Measurements from ENCODE around the gene OR8S1. TPM values are rescaled to one million over a fixed set of nuclear protein-coding genes. Genes with fewer than 3 reads are reported as not detected.
"Not testable (repeated sequence)": the region's sequence is repeated elsewhere in the genome, so short reads cannot be mapped to it uniquely, and the experiment has no call there.

Gene OR8S1
- polyA plus RNA-seq, 1 donor (not counting 4 experiments of a cell fraction or from before 2014, with no cell fraction given) = not detected

DNA sequence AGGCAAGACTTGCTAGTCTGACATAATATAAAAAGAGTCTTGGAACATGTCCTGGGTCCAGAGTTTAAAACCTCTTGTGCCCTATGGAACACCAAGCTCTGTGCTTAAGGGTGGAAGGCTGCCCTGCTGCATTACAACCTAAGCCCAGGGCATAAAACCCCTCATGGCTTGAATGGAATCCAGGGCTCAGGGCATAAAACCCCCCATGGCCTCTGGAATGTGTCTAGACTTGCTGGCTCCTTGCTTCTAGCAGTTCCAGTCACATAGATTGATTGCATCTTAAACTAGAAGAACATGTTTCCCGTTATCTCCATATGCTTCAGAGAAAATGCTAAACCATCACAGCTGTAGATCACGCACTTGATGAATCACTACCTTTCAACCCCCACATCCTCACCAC is 18.6 kb upstream of the OR8S1 start:
- H3K4me2 ChIP-seq (ENCODE audit: control insufficient read depth, extremely low read depth, insufficient read depth, low read depth, low read length); H3K4me3 ChIP-seq (ENCODE audit: control insufficient read depth in 2 of 3, extremely low read depth in 1 of 3, insufficient read depth in 2 of 3, low read depth in 1 of 3, low read length in 3 of 3); H3K9me1 ChIP-seq (ENCODE audit: control insufficient read depth, extremely low read depth, insufficient read depth, low read length); H3K9ac ChIP-seq (ENCODE audit: control insufficient read depth, extremely low read depth, insufficient read depth, low read length); FAIRE-seq; H3K27me3 ChIP-seq (ENCODE audit: control insufficient read depth, extremely low read depth, insufficient read depth, low read length); dilution Hi-C loops (cut with MboI; ENCODE audit: extremely low pct_ligation_motif_present, low sequenced_read_pairs); H3K36me3 ChIP-seq (ENCODE audit: control insufficient read depth in 2 of 2, extremely low read depth in 1 of 2, insufficient read depth in 2 of 2, low read length in 2 of 2); DNase-seq (ENCODE audit: low read depth, low spot score); H4K20me1 ChIP-seq (ENCODE audit: control insufficient read depth, extremely low read depth, insufficient read depth, low read length); H3K4me1 ChIP-seq (ENCODE audit: control insufficient read depth, extremely low read depth, insufficient read depth, low read length); H3K27ac ChIP-seq (ENCODE audit: control insufficient read depth, insufficient read depth, low read length); H3K79me2 ChIP-seq (ENCODE audit: control insufficient read depth, insufficient read depth, low read length); H3K9me3 ChIP-seq (ENCODE audit: control insufficient read depth, low read depth, low read length); H2AFZ ChIP-seq (ENCODE audit: control insufficient read depth, low read length): not testable (repeated sequence)

- Histone ChIP-seq H3K27me3 (ENCODE audit: control insufficient read depth, extremely low read depth, insufficient read depth, low read length) (peaks cover 8% of the 10 kb centered on the region), H2AFZ (ENCODE audit: control insufficient read depth, low read length) (no peak overlapping the region), H3K27ac (ENCODE audit: control insufficient read depth, insufficient read depth, low read length) (no peak overlapping the region), H3K4me1 (ENCODE audit: control insufficient read depth, extremely low read depth, insufficient read depth, low read length) (no peaks in the 10 kb centered on the region), H3K4me3 (ENCODE audit: control insufficient read depth in 2 of 3, extremely low read depth in 1 of 3, insufficient read depth in 2 of 3, low read depth in 1 of 3, low read length in 3 of 3) (no peak overlapping the region), H3K9me1 (ENCODE audit: control insufficient read depth, extremely low read depth, insufficient read depth, low read length) (no peaks in the 10 kb centered on the region), H3K9ac (ENCODE audit: control insufficient read depth, extremely low read depth, insufficient read depth, low read length) (no peak overlapping the region), H3K9me3 (ENCODE audit: control insufficient read depth, low read depth, low read length) (peaks cover 2% of the 10 kb centered on the region), H3K4me2 (ENCODE audit: control insufficient read depth, extremely low read depth, insufficient read depth, low read depth, low read length) (no peak overlapping the region), H3K36me3 (ENCODE audit: control insufficient read depth in 2 of 2, extremely low read depth in 1 of 2, insufficient read depth in 2 of 2, low read length in 2 of 2) (no peaks in the 10 kb centered on the region), H3K79me2 (ENCODE audit: control insufficient read depth, insufficient read depth, low read length) (no peaks in the 10 kb centered on the region), H4K20me1 (ENCODE audit: control insufficient read depth, extremely low read depth, insufficient read depth, low read length) (no peaks in the 10 kb centered on the region)
- no peak for FAIRE-seq
- no peak for TF ChIP-seq EZH2 (IDR thresholded peaks at IDR 0.05; ENCODE audit: low read length)
- TF ChIP-seq, protein P1, sequence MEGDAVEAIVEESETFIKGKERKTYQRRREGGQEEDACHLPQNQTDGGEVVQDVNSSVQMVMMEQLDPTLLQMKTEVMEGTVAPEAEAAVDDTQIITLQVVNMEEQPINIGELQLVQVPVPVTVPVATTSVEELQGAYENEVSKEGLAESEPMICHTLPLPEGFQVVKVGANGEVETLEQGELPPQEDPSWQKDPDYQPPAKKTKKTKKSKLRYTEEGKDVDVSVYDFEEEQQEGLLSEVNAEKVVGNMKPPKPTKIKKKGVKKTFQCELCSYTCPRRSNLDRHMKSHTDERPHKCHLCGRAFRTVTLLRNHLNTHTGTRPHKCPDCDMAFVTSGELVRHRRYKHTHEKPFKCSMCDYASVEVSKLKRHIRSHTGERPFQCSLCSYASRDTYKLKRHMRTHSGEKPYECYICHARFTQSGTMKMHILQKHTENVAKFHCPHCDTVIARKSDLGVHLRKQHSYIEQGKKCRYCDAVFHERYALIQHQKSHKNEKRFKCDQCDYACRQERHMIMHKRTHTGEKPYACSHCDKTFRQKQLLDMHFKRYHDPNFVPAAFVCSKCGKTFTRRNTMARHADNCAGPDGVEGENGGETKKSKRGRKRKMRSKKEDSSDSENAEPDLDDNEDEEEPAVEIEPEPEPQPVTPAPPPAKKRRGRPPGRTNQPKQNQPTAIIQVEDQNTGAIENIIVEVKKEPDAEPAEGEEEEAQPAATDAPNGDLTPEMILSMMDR (optimal IDR thresholded peaks at IDR 0.05 in 1 of 3, IDR thresholded peaks at IDR 0.05 in 1 of 3, conservative IDR thresholded peaks at IDR 0.05 in 1 of 3; ENCODE audit: extremely low read depth in 1 of 3, insufficient read depth in 2 of 3, low read length in 3 of 3) = no peak
- DNase-seq (ENCODE audit: low read depth, low spot score) = no peak
- dilution Hi-C loops (cut with MboI; ENCODE audit: extremely low pct_ligation_motif_present, low sequenced_read_pairs) = no loop called here
Measured at GRCh38 chr12:48508987-48509386, 16.4 kb upstream of the OR8S1 start.

DNA sequence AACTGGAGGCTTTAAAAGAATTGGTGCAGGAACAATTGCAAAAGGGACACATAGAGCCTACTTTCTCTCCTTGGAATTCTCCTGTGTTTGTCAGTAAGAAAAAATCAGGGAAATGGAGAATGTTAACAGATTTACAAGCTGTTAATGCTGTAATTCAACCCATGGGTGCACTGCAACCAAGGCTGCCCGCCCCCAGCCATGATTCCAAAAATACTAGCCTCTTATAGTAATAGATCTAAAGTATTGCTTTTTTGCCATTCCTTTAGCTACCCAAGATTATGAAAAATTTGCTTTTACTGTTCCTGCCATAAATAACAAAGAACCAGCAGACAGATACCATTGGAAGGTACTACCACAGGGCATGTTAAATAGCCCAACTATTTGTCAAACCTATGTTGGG is 15.3 kb upstream of the OR8S1 start:
- Histone ChIP-seq H3K27me3 (ENCODE audit: control insufficient read depth, extremely low read depth, insufficient read depth, low read length) (peaks cover 4% of the 10 kb centered on the region), H2AFZ (ENCODE audit: control insufficient read depth, low read length) (no peak overlapping the region), H3K9me1 (ENCODE audit: control insufficient read depth, extremely low read depth, insufficient read depth, low read length) (no peaks in the 10 kb centered on the region), H4K20me1 (ENCODE audit: control insufficient read depth, extremely low read depth, insufficient read depth, low read length) (no peaks in the 10 kb centered on the region), H3K9ac (ENCODE audit: control insufficient read depth, extremely low read depth, insufficient read depth, low read length) (no peak overlapping the region), H3K4me2 (ENCODE audit: control insufficient read depth, extremely low read depth, insufficient read depth, low read depth, low read length) (no peak overlapping the region), H3K36me3 (ENCODE audit: control insufficient read depth in 2 of 2, extremely low read depth in 1 of 2, insufficient read depth in 2 of 2, low read length in 2 of 2) (no peaks in the 10 kb centered on the region), H3K4me3 (ENCODE audit: control insufficient read depth in 2 of 3, extremely low read depth in 1 of 3, insufficient read depth in 2 of 3, low read depth in 1 of 3, low read length in 3 of 3) (no peak overlapping the region), H3K9me3 (ENCODE audit: control insufficient read depth, low read depth, low read length) (peaks cover 2% of the 10 kb centered on the region), H3K79me2 (ENCODE audit: control insufficient read depth, insufficient read depth, low read length) (no peaks in the 10 kb centered on the region), H3K27ac (ENCODE audit: control insufficient read depth, insufficient read depth, low read length) (no peak overlapping the region), H3K4me1 (ENCODE audit: control insufficient read depth, extremely low read depth, insufficient read depth, low read length) (no peaks in the 10 kb centered on the region)
- no peak for TF ChIP-seq EZH2 (IDR thresholded peaks at IDR 0.05; ENCODE audit: low read length)
- no peak for DNase-seq (ENCODE audit: low read depth, low spot score)
- dilution Hi-C loops (cut with MboI; ENCODE audit: extremely low pct_ligation_motif_present, low sequenced_read_pairs) = no loop called here
- FAIRE-seq = no peak
